ENCODE measurements around the gene MAPK11. TPM values are rescaled to one million over a fixed set of nuclear protein-coding genes. Genes with fewer than 3 reads are reported as not detected.

The MAPK11 gene
- polyA plus RNA-seq, 1 donor (not counting 4 experiments of a cell fraction or from before 2014, with no cell fraction given): 4.6 TPM

DNA sequence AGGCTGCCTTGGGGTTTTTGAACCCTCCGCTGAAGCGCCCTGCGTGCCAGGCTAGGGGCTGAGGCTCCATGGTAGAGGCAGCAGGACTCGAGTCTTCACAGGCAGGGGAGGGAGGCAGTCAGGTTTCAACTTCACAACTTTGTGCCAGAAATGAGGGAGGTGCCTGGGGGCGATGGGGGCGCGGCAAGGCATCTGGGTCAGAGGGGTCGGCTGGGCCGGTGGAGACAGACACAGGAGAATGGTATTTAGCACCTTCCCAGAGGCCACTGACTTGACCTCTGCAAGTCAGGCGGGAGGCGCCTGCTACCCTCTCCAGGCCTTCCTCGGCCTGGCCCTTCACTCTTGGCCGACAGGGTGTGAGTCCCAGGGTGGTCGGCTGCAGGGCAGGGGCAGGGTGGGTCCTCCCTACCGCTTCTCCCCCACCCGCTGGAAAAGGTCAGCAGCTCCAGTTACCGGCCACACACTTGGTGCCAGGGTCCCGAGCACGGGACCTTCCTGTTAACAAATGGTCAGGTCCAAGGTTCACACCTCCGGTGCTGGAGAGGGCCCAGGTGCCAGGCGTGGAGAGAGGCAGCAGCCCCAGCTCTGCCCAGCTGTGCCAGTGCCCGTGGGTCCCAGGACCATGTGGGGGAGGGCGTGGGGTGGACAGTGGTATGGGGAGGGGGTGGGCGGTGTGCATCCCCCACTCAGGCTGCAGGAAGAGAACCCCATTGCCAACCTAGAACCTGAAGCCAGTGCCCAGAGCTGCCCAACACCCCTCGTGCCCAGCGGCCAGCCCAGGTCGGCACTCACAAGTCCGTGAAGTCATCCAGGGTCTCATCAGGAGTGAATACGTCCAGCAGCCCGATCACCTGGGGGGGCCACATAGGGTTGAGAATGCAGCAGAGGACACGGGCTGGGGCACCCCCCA is 12.5 kb downstream of the MAPK11 start:
- peaks cover 10% of the 10 kb centered on the region for H3K4me1 ChIP-seq (ENCODE audit: control insufficient read depth, extremely low read depth, insufficient read depth, low read length)
- H3K9ac ChIP-seq (ENCODE audit: control insufficient read depth, extremely low read depth, insufficient read depth, low read length): no peak overlapping the region
- no peak overlapping the region for H2AFZ ChIP-seq (ENCODE audit: control insufficient read depth, low read length)
- FAIRE-seq (no peak), DNase-seq (ENCODE audit: low read depth, low spot score) (no peak)
- no peaks in the 10 kb centered on the region for H3K9me3 ChIP-seq (ENCODE audit: control insufficient read depth, low read depth, low read length)
- no peak overlapping the region for H3K4me3 ChIP-seq (ENCODE audit: control insufficient read depth in 2 of 3, extremely low read depth in 1 of 3, insufficient read depth in 2 of 3, low read depth in 1 of 3, low read length in 3 of 3)
- H4K20me1 ChIP-seq (ENCODE audit: control insufficient read depth, extremely low read depth, insufficient read depth, low read length): no peaks in the 10 kb centered on the region
- H3K27me3 ChIP-seq (ENCODE audit: control insufficient read depth, extremely low read depth, insufficient read depth, low read length): no peaks in the 10 kb centered on the region
- H3K36me3 ChIP-seq (ENCODE audit: control insufficient read depth in 2 of 2, extremely low read depth in 1 of 2, insufficient read depth in 2 of 2, low read length in 2 of 2): peaks cover 0 to 5% of the 10 kb centered on the region in 2 experiments
- H3K4me2 ChIP-seq (ENCODE audit: control insufficient read depth, extremely low read depth, insufficient read depth, low read depth, low read length): no peak overlapping the region
- dilution Hi-C loops (cut with MboI; ENCODE audit: extremely low pct_ligation_motif_present, low sequenced_read_pairs): no loop called here
- H3K9me1 ChIP-seq (ENCODE audit: control insufficient read depth, extremely low read depth, insufficient read depth, low read length): no peaks in the 10 kb centered on the region
- no peak for TF ChIP-seq EZH2 (IDR thresholded peaks at IDR 0.05; ENCODE audit: low read length)
- TF ChIP-seq, protein P1, sequence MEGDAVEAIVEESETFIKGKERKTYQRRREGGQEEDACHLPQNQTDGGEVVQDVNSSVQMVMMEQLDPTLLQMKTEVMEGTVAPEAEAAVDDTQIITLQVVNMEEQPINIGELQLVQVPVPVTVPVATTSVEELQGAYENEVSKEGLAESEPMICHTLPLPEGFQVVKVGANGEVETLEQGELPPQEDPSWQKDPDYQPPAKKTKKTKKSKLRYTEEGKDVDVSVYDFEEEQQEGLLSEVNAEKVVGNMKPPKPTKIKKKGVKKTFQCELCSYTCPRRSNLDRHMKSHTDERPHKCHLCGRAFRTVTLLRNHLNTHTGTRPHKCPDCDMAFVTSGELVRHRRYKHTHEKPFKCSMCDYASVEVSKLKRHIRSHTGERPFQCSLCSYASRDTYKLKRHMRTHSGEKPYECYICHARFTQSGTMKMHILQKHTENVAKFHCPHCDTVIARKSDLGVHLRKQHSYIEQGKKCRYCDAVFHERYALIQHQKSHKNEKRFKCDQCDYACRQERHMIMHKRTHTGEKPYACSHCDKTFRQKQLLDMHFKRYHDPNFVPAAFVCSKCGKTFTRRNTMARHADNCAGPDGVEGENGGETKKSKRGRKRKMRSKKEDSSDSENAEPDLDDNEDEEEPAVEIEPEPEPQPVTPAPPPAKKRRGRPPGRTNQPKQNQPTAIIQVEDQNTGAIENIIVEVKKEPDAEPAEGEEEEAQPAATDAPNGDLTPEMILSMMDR (optimal IDR thresholded peaks at IDR 0.05 in 1 of 3, IDR thresholded peaks at IDR 0.05 in 1 of 3, conservative IDR thresholded peaks at IDR 0.05 in 1 of 3; ENCODE audit: extremely low read depth in 1 of 3, insufficient read depth in 2 of 3, low read length in 3 of 3): no peak
- no peaks in the 10 kb centered on the region for H3K79me2 ChIP-seq (ENCODE audit: control insufficient read depth, insufficient read depth, low read length)
- no peak overlapping the region for H3K27ac ChIP-seq (ENCODE audit: control insufficient read depth, insufficient read depth, low read length)

DNA sequence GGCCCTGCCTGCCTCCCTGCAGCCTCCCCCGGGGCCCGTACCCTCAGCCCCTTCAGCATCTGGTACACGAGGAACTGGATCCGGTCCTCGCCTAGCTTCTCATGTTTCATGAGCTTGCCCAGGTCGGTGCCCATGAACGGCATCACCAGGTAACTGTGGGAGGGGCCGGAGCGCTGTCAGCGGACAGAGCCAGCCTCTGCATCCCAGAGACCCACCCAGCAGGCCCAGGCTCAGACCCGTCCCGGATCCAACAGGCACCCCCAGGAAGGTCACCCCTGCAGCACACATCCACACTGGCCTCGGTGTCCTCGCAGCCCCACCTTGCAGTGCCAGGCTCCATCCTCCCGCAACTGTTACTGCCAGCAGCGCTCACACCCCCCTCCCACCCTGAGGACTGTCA is 13.1 kb downstream of the MAPK11 start:
- dilution Hi-C loops (cut with MboI; ENCODE audit: extremely low pct_ligation_motif_present, low sequenced_read_pairs): no loop called here
- Histone ChIP-seq H3K9me1 (ENCODE audit: control insufficient read depth, extremely low read depth, insufficient read depth, low read length) (no peaks in the 10 kb centered on the region), H3K27me3 (ENCODE audit: control insufficient read depth, extremely low read depth, insufficient read depth, low read length) (no peaks in the 10 kb centered on the region), H3K27ac (ENCODE audit: control insufficient read depth, insufficient read depth, low read length) (no peak overlapping the region), H3K9ac (ENCODE audit: control insufficient read depth, extremely low read depth, insufficient read depth, low read length) (no peak overlapping the region), H3K36me3 (ENCODE audit: control insufficient read depth in 2 of 2, extremely low read depth in 1 of 2, insufficient read depth in 2 of 2, low read length in 2 of 2) (peaks cover 0 to 5% of the 10 kb centered on the region in 2 experiments), H3K79me2 (ENCODE audit: control insufficient read depth, insufficient read depth, low read length) (no peaks in the 10 kb centered on the region), H3K4me1 (ENCODE audit: control insufficient read depth, extremely low read depth, insufficient read depth, low read length) (peaks cover 3% of the 10 kb centered on the region), H3K4me3 (ENCODE audit: control insufficient read depth in 2 of 3, extremely low read depth in 1 of 3, insufficient read depth in 2 of 3, low read depth in 1 of 3, low read length in 3 of 3) (no peak overlapping the region), H3K4me2 (ENCODE audit: control insufficient read depth, extremely low read depth, insufficient read depth, low read depth, low read length) (no peak overlapping the region), H3K9me3 (ENCODE audit: control insufficient read depth, low read depth, low read length) (no peaks in the 10 kb centered on the region), H4K20me1 (ENCODE audit: control insufficient read depth, extremely low read depth, insufficient read depth, low read length) (no peaks in the 10 kb centered on the region), H2AFZ (ENCODE audit: control insufficient read depth, low read length) (no peak overlapping the region)
- FAIRE-seq: no peak
- DNase-seq (ENCODE audit: low read depth, low spot score): no peak
- no peak for TF ChIP-seq EZH2 (IDR thresholded peaks at IDR 0.05; ENCODE audit: low read length)
- TF ChIP-seq, protein P1 (optimal IDR thresholded peaks at IDR 0.05 in 1 of 3, IDR thresholded peaks at IDR 0.05 in 1 of 3, conservative IDR thresholded peaks at IDR 0.05 in 1 of 3; ENCODE audit: extremely low read depth in 1 of 3, insufficient read depth in 2 of 3, low read length in 3 of 3): no peak

Measured in keratinocyte (primary cell).